GM19023 (cell line): ENCODE measurements around the gene FBXO10.
"Not testable (repeated sequence)": the region's sequence is repeated elsewhere in the genome, so short reads cannot be mapped to it uniquely, and the experiment has no call there.

Experiments
- ATAC-seq: cut with Tn5 transposase; IDR thresholded peaks from one replicate; pipeline ENCODE4 v1.9.1; 2021; ENCODE audit warnings: mild to moderate bottlenecking, moderate library complexity; ENCODE audit not compliant: unreplicated experiment

Gene FBXO10

DNA sequence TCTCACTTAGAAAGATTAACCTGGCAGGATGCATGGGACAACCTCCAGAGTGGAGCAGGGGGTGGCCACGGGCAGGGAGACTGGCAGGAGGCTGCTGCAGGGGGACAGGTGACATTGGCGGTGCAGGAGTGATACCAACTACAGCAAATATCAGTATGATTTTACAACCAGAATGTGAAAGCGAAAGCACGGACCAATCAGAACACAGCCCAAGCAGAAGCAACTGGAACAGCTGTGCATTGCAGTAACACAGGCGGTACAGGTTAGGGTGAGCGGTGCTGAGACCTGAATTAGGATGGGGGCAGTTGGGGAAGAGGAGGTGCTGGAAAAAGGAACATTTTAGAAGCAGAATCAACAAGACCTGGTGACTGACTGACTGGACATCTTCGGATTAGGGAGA is 61.2 kb downstream of the FBXO10 start:
- ATAC-seq, result no peak

DNA sequence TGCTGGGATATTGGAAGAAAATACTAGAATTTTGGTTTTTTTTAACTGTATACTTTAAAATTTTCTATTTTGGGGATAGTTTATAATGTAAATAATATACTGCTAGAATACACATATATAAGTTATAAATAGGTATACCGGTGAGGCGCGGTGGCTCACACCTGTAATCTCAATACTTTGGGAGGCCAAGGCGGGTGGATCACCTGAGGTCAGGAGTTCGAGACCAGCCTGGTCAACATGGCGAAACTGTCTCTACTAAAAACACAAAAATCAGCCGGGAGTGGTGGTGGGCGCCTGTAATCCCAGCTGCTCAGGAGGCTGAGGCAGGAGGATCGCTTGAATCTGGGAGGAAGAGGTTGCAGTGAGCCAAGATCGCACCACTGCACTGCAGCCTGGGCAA is 61.8 kb downstream of the FBXO10 start:
- not testable (repeated sequence) for ATAC-seq

DNA sequence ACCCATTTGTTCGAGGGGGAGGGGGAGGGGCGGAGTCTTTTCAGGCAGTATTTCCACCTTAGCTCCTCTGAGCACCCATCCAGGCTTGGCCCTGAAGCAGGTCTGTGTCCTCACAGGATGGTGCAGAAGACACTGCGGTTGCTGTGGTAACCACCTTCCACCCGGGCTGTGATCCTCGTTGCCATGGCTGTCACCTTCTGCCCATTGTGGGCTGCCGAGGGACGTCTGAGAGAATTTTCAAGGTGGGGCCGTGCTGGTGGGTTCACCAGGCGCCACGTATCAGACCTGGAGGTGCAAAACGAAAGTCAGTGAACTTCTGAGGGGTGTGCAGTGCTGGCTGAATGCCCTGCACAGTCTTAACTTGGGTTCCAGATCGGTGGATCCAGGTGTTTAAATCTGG is 63.7 kb downstream of the FBXO10 start:
- ATAC-seq, result no peak

DNA sequence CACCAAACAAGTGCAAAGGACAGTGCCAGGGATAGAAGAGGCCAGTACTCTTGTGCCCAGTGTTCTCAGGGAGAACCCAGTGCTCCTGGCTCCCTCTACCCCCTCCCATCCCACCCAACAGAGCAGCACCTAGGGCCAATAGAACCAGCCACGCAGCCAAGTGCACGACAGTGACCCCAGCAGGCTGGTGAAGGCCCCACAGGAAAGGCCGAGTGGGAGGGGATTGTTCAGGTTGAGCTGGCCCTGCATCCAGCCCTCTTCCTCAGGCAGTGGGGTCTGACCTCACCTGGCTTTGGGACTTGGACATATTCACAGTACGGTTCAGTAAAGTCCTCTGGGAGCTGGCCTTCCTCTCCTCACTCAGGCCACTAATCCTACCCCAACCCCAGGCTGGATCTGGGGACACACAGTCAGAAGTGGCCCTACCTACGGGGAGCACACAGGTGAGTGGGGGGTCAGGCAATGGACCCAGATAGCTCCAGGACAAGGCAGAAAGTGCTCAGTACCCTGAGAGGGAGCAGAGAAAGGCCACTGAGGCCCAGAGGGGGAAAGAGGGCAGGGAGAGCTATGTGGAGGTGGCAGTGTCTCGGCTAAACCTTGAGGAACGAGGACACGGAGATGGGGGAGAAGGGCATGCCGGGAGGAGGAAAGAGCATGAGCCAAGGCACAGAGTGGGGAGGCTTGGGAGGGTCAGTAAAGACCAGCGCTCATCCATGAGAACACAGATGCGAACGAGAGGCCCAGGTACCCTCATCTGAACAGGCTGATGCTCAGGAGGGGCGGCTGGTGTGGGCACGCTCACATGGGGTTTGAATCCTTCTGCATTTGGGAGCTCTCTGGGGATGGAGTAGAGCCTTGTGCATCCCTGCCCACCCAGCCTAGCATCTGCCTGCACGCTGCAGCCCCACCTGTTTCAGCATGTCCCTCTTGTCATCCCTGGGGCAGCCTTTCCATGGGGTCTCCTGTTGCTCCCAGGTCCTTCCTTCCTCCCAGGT is 64.9 kb downstream of the FBXO10 start:
- ATAC-seq, result no peak

DNA sequence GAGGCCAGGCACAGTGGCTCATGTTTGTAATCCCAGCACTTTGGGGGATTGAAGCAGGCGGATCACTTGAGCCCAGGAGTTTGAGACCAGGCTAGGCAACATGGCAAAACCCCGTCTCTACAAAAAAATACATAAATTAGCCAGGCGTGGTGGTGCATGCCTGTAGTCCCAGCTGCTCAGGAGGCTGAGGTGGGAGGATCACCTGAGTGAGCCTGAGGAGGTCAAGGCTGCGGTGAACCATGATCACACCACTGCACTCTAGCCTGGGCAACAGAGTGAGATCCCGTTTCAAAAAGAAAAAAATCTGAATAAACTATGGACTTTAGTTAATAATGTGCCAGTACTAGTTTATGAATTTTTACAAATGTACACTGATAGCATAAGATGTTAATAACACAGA is 66.1 kb downstream of the FBXO10 start:
- not testable (repeated sequence) for ATAC-seq

DNA sequence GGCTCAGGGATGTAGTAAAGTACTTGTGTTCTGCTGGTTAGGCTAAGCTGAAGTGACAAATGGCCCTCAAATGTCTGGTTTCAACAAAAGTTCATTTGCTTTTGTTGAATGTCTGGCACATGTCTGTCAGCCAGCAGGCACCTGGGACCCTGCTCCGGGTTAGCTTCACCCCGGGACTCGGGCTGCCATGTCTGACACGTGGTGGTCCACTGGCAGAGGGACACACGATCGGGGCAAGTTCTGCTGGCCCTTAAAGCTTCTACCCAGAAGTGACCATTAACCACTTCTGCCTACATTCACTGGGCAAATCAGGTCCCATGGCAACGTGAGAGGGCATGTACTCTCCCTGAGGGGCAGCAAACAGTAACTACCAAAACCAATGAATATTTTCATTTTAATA is 66.6 kb downstream of the FBXO10 start:
- ATAC-seq, result no peak

DNA sequence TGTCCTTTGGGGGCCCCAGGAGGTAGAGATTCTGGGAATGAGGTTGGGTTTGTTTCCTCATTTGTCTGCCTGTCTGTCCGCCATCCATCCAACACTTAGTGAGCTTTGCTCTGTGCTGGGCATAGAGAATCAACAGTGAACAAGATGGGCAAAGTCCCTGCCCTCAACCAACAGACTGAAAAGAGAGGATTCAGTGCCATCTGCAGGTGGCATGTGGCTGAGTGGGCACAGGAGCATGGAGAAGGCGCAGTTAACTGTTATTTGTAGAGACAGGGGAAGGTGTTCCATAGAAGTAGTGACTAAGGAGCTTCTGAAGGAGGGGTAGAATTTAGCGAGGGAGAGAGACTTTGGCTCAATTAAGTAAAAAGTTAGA is 67.4 kb downstream of the FBXO10 start:
- no peak for ATAC-seq

DNA sequence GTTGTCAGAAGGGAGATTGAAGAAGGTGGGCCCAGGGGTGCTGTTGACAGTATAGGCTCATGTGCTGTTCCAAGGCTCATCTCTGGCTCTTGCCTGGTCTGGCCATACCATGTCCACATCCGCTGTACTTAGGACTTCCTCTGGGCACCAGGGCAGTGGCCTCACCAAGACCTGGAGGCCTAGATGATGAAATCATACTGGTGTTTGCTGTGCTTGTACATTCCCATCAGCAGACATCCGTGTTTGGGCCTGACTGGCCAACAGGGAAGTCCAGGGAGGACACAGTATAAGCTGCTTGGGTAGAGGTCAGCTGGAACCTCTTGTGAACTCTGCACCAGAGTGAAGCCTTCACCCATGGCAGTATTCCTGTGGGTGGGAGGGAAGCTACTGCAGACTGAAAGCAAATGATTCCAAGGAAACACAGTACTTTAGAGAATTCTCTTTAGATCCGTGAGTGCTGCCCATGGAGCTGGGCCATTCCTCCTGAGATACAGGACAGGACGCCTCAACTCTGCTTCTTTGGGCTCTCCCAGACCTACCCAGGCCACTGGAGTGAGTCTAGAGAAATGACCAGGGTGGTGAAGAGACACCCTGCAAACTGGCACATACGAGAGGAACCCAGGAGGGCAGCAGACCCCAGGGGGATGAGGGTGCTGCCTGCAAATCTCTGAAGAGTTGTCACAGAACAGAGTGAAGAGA is 67.9 kb downstream of the FBXO10 start:
- ATAC-seq, result no peak

DNA sequence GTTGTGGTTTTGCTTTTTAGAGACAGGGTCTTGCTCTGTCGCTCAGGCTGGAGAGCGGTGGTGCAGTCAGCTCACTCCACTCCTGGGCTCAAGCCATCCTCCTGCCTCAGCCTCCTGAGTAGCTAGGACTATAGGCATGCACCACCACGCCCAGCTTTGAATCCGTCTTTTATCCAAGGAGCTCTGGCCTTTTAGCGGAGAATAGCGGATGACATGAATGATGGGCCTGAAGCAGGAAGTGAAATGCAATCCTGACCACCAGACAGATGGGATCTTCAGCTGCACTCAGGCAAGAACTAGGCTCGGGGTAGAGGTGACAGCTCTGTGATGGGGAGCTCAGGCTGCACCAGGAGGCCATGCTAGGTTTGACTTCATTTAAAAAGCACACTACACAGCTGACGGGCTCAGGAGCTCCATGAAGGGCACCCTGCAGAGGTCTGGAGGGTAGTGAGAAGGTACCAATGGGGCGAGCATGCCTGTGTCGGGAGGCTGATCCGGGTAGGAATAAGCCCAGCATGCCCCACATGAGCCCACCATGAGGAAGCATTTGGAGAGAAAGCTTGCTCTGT is 68.5 kb downstream of the FBXO10 start:
- no peak for ATAC-seq

DNA sequence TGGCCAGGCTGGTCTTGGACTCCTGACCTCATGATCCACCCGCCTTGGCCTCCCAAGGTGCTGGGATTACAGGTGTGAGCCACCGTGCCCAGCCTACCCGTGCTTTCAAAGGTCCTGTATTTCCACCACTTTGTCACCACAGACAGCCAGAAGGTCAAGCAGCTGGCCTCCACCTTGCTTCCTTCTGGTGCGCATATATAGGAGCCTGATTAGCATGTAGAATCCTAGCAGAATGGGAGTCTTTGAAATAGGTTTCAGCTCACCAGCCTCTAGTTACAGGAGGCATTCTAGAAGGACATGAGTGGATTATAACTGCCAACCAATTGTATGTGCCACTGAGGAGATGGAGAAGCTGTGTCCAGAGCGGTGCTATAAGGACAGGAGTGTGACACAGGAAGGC is 71.6 kb downstream of the FBXO10 start:
- ATAC-seq, result no peak

DNA sequence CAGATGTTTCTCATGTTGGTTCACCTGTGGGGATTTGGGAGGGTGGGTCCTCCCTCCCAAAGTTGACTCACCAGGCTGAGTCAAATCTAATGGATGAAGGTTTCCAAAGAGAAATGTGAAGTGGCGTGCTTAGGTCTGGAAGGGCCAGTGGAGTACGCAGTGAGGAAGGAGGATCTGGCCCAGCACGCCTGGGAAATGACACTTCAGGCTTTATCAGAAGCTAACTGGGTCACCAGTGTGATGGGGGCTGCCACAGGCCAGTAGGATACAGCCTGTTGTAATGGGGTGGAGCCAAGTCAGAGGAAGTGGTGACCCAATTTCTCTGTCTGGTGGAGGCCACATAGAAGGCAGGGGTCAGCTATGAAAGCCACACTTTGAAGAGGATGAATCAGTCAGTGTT is 72.4 kb downstream of the FBXO10 start:
- no peak for ATAC-seq

DNA sequence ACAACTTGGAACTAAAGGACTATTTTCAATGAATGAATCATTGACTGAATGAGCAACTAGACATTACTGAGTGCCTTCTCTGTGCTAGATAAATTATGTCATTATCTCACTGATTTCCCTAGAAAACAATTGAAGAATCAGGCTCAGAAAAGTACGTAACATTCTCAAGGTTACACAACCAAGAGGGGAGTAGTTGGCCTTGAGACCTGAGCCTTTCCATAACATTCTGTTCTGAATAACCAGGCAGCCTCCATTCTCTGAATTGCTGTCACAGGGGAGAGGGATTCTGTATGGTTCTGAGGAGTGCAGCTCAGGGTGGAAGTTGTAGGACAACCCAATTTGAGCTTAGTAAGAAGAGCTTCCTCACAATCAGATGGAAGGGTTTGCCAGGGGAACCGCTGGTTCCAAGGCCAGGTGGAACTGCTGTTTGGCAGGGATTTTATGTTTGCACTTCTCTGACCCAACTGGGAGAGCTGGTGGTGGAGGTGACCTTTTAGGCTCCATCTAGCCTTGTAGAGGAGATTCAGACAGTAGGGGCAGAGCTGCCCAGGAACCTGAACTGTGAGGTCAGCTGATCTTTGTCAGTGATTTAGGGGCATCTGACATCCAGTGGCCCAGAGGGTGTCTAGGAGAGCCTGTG is 74.1 kb downstream of the FBXO10 start:
- no peak for ATAC-seq

DNA sequence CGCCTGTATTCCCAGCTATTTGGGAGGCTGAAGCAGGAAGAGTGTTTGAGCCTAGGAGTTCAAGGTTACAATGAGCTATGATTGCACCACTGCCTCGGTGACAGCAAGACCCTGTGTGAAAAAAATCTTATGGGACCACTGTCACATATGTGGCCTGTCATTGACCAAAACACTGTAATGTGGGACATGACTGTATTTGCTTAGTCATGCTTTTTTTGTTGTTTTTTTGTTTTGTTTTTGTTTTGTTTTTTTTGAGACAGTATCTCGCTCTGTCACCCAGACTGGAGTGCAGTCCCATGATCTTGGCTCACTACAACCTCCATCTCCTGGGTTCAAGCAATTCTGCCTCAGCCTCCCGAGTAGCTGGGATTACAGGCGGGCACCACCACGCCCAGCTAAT is 76.9 kb downstream of the FBXO10 start:
- no peak for ATAC-seq

DNA sequence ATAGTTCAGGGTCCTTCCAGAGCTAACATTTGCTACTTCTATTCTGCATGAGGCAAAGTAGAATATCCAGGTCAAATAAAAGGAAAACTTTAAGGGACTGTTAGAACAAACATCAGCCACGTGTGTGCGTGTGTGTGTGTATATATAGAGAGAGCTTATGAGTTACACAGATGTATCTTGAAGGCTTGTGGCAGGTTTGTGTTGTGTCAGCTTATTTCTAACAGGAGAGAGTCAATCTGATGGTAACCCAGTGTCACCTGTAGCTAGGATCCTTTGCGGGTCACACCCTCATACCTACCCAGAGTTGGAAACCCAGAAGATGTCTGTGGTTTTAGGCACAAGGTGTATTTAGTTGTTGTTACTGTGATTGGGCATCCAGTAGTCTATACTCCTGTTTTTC is 77.7 kb downstream of the FBXO10 start:
- no peak for ATAC-seq

DNA sequence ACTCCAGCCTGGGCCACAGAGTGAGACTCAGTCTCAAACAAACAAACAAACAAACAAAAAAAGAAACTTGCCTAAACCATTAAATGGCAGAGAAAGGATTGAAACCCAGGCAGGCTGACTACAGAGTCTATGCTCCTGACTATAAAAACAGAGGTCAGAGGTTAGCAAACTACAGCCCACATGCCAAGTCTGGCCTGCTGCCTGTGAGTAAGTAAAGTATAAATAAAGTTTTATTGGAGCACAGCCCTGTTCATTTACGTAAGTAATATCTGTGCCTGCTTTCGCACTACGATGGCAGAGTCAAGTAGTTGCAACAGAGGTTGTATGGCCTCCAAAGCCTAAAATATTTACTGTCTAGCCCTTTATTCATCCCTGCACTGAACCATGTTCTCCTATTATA is 78.9 kb downstream of the FBXO10 start:
- ATAC-seq, result no peak

DNA sequence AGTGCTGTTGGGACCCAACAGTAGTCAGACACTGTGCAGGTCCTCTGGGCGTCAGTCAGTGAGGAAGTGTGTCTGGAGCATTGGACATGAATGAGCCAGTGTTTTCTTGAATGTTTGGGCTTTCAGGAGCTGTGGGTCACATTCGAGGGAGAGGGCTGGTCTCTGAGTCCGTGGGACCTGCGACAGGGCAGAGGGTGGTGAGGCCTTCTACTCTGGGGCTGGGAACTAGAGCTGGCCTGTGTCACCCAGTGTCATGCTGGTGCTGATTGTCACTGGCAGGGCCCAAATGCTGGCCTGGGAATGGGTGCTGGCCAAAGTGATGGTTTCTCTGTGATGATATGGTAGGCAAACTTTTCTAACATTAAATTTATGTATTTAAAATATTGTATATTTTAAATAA is 80.2 kb downstream of the FBXO10 start:
- no peak for ATAC-seq

DNA sequence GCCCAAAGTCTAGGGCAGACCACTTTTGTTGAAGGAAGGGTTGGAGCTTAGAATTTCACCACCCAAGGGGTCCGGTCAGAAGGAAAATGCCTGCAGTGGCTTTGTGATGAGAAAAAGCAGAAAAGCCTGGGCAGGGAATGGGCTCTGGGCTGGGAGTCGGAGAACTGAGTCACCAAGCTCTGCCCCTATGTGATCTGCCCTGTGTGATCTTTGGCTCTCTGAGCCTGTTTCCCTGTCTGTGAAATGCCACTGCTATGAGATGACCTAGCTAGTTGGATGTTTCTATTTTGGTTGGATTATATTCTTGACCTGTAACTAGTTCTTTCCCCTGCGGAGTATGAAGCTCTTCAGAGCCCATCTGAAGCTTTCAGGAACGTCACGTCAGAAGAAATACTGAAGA is 80.6 kb downstream of the FBXO10 start:
- no peak for ATAC-seq

DNA sequence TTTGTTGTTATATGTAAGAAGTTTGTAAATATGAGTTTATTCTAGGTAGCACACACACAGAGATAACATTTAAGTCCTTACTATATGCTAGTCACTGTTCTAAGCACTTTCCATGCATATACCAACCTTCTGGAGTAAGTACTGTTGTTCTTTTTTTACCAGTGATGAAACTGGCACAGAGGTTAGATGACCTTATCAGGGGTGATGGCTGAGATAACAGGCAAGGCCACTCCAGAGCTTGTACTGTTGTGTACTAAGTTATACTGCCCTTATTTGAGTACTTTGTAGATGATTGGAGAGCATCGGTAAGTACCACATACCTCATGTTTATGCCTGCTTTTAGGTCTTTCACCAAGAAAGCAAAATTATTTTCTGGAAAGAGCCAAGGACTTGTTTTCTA is 84.2 kb downstream of the FBXO10 start:
- ATAC-seq, result no peak

DNA sequence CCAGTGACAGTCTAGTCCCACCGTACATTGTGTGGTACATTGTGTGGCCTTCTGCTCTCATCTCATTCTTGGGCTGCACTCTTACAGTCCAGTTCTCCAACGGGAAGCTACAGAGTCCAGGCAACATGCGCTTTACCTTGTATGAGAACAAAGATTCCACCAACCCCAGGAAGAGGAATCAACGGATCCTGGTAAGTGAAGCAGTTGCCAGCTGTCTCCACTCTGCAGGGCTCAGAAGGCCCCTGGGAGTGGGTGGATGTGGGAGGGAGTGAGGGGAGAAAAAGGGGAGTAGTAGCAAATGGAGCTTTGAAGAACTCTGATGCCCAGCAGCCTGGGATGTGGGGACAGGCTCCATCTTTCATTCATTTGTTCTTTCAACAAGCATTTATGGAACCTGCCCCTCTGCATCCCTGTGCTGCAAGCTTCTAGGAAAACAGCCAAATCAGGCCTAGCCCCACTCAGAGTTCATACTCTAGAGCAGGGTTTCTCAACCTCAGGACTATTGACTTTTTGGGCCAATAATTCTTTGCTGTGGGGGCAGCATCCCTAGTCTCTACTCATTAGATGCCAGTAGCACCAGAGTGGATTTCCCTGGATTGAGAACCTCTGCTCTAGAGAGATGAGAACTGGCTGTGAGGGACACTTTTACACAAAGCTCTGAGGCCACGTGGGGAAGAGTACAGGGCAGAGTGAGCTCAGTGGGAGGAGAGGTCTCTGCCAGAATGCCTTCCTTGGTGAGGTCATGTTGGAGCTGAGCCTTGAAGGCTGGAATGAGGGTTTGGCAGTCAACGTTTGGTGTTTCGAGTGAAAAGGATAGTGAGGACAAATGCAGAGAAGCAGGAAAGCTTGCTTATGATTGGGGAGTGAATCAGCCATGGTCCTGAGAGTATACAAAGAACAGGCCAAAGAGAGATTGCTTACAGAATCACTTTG is 89.3 kb downstream of the FBXO10 start:
- ATAC-seq, result no peak

DNA sequence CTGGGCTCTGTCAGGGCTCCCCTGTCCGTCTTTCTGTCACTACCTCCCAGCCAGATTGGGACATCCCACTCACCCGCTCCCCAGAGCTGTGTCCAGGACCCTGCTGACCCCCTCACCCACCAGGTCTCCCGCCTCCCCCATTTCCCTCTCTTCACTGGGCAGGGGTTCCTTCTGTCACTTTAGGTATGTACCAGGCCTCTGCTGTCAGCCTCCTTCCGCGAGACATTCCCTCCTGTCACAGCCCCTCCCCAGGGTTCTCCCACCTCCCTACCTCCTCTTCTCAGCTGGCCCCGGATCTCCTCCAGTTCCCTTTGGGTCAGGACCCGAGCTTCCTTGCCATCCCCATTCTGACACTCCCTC is 89.9 kb downstream of the FBXO10 start:
- no peak for ATAC-seq
